ENCODE data around the gene LSM14B. TPM values are rescaled to one million over a fixed set of nuclear protein-coding genes. Genes with fewer than 3 reads are reported as not detected.

The LSM14B gene
- total and polyA plus RNA-seq, 2 experiments from 2014 or later = 7.1 to 43.1 TPM

DNA sequence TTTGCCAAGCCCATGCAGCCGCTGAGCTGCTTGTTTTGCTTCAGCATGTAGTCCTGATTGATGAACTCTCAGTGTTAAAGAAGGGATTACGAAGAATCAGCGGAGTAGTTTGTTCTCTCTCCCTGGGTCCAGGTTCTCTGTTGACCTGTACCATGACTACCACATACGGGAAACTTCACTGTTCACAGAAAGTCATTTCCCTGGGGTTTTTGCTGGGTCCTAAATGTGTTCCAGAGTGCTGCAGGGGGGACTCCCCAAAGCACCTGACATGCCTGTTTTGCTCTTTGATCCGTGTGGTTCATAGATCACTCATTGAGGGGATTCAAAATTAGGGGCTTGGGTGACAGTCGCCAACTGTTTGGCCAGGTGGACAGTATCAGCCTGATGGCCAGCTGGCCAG, 5.5 kb downstream of the LSM14B start:
- H3K4me2 ChIP-seq = no peak overlapping the region
- H2AFZ ChIP-seq = no peak overlapping the region
- no peaks in the 10 kb centered on the region for H3K27me3 ChIP-seq
- DNase-seq (ENCODE audit: low spot score) = no peak
- TF ChIP-seq, protein P1, sequence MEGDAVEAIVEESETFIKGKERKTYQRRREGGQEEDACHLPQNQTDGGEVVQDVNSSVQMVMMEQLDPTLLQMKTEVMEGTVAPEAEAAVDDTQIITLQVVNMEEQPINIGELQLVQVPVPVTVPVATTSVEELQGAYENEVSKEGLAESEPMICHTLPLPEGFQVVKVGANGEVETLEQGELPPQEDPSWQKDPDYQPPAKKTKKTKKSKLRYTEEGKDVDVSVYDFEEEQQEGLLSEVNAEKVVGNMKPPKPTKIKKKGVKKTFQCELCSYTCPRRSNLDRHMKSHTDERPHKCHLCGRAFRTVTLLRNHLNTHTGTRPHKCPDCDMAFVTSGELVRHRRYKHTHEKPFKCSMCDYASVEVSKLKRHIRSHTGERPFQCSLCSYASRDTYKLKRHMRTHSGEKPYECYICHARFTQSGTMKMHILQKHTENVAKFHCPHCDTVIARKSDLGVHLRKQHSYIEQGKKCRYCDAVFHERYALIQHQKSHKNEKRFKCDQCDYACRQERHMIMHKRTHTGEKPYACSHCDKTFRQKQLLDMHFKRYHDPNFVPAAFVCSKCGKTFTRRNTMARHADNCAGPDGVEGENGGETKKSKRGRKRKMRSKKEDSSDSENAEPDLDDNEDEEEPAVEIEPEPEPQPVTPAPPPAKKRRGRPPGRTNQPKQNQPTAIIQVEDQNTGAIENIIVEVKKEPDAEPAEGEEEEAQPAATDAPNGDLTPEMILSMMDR (IDR thresholded peaks at IDR 0.05; ENCODE audit: poor library complexity) = no peak
- TF ChIP-seq EZH2phosphoT487 (IDR thresholded peaks at IDR 0.05; ENCODE audit: low read depth, severe bottlenecking, unreplicated experiment) (no peak), EZH2 (IDR thresholded peaks at IDR 0.05; ENCODE audit: borderline replicate concordance) (no peak)
- H3K9me2 ChIP-seq (replicated peaks; ENCODE audit: insufficient read depth) = no peaks in the 10 kb centered on the region
- peaks cover 12% of the 10 kb centered on the region for H3K4me1 ChIP-seq (ENCODE audit: insufficient read depth)
- H3K79me2 ChIP-seq = peaks cover 80% of the 10 kb centered on the region
- H3K4me3 ChIP-seq = no peak overlapping the region
- peaks cover 43% of the 10 kb centered on the region for H4K20me1 ChIP-seq (ENCODE audit: insufficient read depth, poor library complexity, severe bottlenecking)
- 89% methylated on average over 6 of the region's 6 CpGs for WGBS (ENCODE audit: low lambda C conversion rate, missing lambda C conversion rate)
- H3K36me3 ChIP-seq (replicated peaks; ENCODE audit: insufficient read depth, low read depth) = no peaks in the 10 kb centered on the region
- H3K27ac ChIP-seq = no peak overlapping the region
- no peaks in the 10 kb centered on the region for H3K9me3 ChIP-seq (ENCODE audit: low read depth)

DNA sequence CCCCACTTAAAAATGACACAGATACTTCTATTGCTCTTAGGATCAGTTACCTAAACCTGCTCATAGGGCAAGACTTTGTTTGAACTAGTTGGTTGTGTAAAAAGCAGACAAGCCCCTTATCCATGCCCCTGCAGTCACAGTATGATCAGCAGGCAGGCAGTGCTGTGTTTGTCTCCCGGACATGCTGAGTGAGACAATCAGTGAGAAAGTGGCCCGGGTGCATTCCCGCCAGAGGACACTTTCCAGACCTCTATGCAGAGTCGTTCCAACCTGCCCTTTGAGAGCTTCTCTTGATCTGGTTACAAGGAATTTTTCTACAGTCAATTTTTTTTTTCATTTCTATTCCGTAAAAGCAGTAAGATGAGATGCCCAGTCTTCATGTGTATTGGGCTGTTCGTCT, 6.2 kb downstream of the LSM14B start:
- Histone ChIP-seq H4K20me1 (ENCODE audit: insufficient read depth, poor library complexity, severe bottlenecking) (peaks cover 37% of the 10 kb centered on the region), H3K4me1 (ENCODE audit: insufficient read depth) (peaks cover 10% of the 10 kb centered on the region), H3K9me2 (replicated peaks; ENCODE audit: insufficient read depth) (no peaks in the 10 kb centered on the region), H3K4me2 (no peak overlapping the region), H2AFZ (no peak overlapping the region), H3K79me2 (peaks cover 73% of the 10 kb centered on the region), H3K36me3 (replicated peaks; ENCODE audit: insufficient read depth, low read depth) (no peaks in the 10 kb centered on the region), H3K4me3 (no peak overlapping the region), H3K27ac (no peak overlapping the region), H3K9me3 (ENCODE audit: low read depth) (no peaks in the 10 kb centered on the region), H3K27me3 (no peaks in the 10 kb centered on the region)
- no peak for TF ChIP-seq EZH2 (IDR thresholded peaks at IDR 0.05; ENCODE audit: borderline replicate concordance)
- 66% methylated on average over 6 of the region's 6 CpGs for WGBS (ENCODE audit: low lambda C conversion rate, missing lambda C conversion rate)
- DNase-seq (ENCODE audit: low spot score) = no peak

DNA sequence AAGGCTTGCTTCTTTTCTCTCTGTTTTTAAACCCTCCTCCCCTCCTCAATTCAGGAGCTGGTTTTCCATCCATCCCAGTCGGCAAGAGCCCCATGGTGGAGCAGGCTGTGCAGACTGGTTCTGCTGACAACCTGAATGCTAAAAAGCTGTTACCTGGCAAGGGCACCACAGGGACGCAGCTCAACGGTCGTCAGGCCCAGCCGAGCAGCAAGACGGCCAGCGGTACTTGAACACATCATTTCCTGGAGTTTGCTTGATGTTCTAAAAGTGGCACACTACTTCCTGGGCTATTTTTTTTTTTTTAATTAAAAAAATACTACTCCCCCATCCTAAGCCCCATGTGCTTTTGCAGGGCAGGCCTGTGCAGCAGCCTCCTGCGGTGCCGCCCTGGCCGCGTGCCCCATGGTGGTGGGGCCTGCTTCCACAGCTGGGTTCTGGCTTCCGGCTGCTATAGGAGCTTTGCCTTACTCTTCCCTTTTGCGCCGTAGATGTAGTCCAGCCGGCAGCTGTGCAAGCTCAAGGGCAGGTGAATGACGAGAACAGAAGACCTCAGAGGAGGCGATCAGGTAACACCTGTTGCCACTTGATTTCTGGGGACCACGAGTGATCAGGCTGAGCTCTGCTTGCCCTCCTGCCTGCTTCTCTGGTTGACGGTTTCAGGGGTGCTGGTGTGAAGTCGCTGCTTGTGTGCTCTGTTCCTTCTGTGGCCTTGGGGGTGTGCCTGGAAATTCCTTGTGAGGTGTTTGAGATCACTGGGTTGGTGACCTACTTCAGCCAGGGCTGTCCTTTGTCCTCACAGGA, 7.7 kb downstream of the LSM14B start:
- H3K9me2 ChIP-seq (replicated peaks; ENCODE audit: insufficient read depth) = no peaks in the 10 kb centered on the region
- H4K20me1 ChIP-seq (ENCODE audit: insufficient read depth, poor library complexity, severe bottlenecking) = peaks cover 22% of the 10 kb centered on the region
- no peak overlapping the region for H3K4me3 ChIP-seq
- peaks cover 59% of the 10 kb centered on the region for H3K79me2 ChIP-seq
- no peak overlapping the region for H3K27ac ChIP-seq
- no peak for TF ChIP-seq EZH2phosphoT487 (IDR thresholded peaks at IDR 0.05; ENCODE audit: low read depth, severe bottlenecking, unreplicated experiment)
- TF ChIP-seq, protein P1 (IDR thresholded peaks at IDR 0.05; ENCODE audit: poor library complexity) = no peak
- TF ChIP-seq EZH2 (IDR thresholded peaks at IDR 0.05; ENCODE audit: borderline replicate concordance) = no peak
- DNase-seq (ENCODE audit: low spot score) = no peak
- no peak overlapping the region for H3K4me2 ChIP-seq
- H2AFZ ChIP-seq = no peak overlapping the region
- no peaks in the 10 kb centered on the region for H3K9me3 ChIP-seq (ENCODE audit: low read depth)
- no peaks in the 10 kb centered on the region for H3K36me3 ChIP-seq (replicated peaks; ENCODE audit: insufficient read depth, low read depth)
- 96% methylated on average over 20 of the region's 20 CpGs for WGBS (ENCODE audit: low lambda C conversion rate, missing lambda C conversion rate)
- no peaks in the 10 kb centered on the region for H3K27me3 ChIP-seq
- H3K4me1 ChIP-seq (ENCODE audit: insufficient read depth) = no peaks in the 10 kb centered on the region

DNA sequence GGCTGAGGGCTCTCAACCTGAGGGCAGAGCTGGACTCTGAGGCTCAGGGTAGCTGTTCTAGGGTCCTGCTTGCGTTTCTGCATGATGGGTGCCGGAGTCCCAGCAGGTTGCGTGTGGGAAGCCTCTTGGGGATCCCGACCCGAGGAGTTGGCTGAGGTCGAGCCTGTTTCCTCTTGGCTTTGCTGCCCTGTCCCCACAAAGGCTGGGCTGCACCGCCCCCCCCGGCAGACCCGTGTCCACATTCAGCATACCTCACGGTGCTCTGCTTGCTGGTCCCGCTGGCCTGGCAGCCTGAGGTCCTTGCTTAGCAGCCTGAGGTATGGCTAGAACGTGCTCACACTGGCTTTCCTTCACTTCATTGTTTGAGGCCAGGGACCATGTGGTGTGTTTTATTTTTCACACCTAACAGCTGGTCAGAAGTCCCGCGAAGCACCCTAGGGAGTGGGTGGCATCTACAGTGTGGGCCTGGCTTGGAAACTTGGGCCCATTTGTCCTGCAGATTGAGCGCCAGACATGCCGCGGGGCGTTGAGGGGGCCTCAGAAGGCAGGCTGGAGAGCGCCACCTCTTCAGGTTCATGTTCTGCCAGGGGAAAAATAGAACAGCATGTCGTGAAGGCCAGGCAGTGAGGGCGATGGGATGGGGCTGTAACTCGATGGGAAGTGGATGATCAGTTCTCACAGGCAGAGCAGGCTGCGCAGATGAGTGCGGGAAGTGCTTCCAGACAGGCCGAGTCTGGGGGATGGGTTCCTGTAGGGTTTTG, 9.5 kb downstream of the LSM14B start:
- no peak overlapping the region for H3K27ac ChIP-seq
- no peak for DNase-seq (ENCODE audit: low spot score)
- H3K36me3 ChIP-seq (replicated peaks; ENCODE audit: insufficient read depth, low read depth) = no peaks in the 10 kb centered on the region
- no peaks in the 10 kb centered on the region for H3K27me3 ChIP-seq
- no peak overlapping the region for H3K4me2 ChIP-seq
- peaks cover 42% of the 10 kb centered on the region for H3K79me2 ChIP-seq
- TF ChIP-seq EZH2 (IDR thresholded peaks at IDR 0.05; ENCODE audit: borderline replicate concordance) = no peak
- TF ChIP-seq EZH2phosphoT487 (IDR thresholded peaks at IDR 0.05; ENCODE audit: low read depth, severe bottlenecking, unreplicated experiment) = no peak
- TF ChIP-seq, protein P1 (IDR thresholded peaks at IDR 0.05; ENCODE audit: poor library complexity) = no peak
- no peak overlapping the region for H3K4me3 ChIP-seq
- no peaks in the 10 kb centered on the region for H3K9me3 ChIP-seq (ENCODE audit: low read depth)
- no peaks in the 10 kb centered on the region for H3K9me2 ChIP-seq (replicated peaks; ENCODE audit: insufficient read depth)
- WGBS (ENCODE audit: low lambda C conversion rate, missing lambda C conversion rate) = 94% methylated on average over 24 of the region's 25 CpGs
- no peaks in the 10 kb centered on the region for H3K4me1 ChIP-seq (ENCODE audit: insufficient read depth)
- peaks cover 6% of the 10 kb centered on the region for H4K20me1 ChIP-seq (ENCODE audit: insufficient read depth, poor library complexity, severe bottlenecking)
- no peak overlapping the region for H2AFZ ChIP-seq

Measured in hepatocyte (in vitro differentiated cells).